ENCODE measurements around the gene SLAMF6.
A peak's percentile ranks its signal among the peaks of the same experiment; 100 is the strongest.
"Not testable (repeated sequence)": the region's sequence is repeated elsewhere in the genome, so short reads cannot be mapped to it uniquely, and the experiment has no call there.

SLAMF6 gene

DNA sequence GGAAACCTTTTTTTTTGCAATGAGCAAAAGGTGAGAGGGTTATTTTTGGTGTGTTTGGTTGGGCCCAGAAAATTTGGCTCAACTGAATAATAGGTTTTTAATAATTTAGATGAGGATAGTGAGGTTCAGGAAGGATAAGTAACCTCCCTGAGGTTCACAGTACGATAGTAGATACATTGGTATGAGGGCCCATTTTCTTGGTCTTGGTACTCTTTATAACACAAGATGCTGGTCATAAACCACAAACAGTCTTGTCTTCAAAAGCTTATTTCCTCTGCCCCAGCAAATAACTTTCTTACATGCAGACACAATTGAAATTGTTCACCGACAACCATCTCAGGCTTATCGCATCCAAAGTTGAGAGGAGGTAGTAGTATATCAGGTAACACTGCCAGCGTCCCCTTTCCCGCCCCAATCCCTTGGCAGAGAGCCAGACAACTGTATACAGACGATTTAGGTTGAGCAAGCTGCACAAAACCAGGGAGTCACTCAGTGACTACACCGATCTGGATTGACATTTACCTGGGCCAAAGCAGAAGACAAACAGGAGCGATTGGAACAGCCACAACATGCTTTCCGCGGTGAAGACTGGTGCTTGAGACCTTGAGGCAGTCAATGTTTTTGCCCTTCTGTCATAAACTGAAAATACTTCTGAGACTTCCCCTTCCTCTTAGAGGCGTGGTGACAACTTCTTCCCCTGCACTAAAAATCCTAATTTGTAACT is at the start of gene SLAMF6:
Gene SLAMF6, minus strand, starts transcription at position 634 of the 724 bp plus-strand sequence. Its CDS starts 63 bp downstream, at position 571.
- no peak for DNase-seq (ENCODE audit: low spot score)
- peak within 1 kb of the TSS; percentile 39 for H3K4me3 ChIP-seq
- H3K27ac ChIP-seq = peak within 1 kb of the TSS in 1 of 2 donors; percentile 21
- TF ChIP-seq, protein P1, sequence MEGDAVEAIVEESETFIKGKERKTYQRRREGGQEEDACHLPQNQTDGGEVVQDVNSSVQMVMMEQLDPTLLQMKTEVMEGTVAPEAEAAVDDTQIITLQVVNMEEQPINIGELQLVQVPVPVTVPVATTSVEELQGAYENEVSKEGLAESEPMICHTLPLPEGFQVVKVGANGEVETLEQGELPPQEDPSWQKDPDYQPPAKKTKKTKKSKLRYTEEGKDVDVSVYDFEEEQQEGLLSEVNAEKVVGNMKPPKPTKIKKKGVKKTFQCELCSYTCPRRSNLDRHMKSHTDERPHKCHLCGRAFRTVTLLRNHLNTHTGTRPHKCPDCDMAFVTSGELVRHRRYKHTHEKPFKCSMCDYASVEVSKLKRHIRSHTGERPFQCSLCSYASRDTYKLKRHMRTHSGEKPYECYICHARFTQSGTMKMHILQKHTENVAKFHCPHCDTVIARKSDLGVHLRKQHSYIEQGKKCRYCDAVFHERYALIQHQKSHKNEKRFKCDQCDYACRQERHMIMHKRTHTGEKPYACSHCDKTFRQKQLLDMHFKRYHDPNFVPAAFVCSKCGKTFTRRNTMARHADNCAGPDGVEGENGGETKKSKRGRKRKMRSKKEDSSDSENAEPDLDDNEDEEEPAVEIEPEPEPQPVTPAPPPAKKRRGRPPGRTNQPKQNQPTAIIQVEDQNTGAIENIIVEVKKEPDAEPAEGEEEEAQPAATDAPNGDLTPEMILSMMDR (IDR thresholded peaks at IDR 0.05) = no peak

DNA sequence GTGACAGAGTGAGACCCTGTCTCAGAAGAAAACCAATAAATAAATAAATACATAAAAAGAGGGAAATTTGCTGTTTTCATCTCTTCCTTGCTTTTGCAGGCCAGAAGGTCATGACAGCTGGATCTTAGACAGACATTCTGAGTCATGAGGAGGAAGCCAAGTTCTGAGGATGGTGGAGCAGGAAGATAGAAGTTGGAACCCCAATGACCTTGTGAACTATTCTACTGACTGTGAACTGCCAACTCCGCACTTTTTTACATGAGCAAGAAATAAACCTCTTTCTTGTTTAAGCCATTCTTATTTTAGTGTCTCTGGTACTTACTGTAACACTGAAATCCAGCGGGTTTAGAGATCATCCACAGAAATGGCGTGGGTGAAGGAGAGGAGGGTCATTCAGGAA is 47.8 kb upstream of the SLAMF6 start:
- Histone ChIP-seq H3K27ac (no peak overlapping the region), H3K4me3 (no peak overlapping the region)
- no peak for DNase-seq (ENCODE audit: low spot score)
- TF ChIP-seq, protein P1 (IDR thresholded peaks at IDR 0.05) = no peak

DNA sequence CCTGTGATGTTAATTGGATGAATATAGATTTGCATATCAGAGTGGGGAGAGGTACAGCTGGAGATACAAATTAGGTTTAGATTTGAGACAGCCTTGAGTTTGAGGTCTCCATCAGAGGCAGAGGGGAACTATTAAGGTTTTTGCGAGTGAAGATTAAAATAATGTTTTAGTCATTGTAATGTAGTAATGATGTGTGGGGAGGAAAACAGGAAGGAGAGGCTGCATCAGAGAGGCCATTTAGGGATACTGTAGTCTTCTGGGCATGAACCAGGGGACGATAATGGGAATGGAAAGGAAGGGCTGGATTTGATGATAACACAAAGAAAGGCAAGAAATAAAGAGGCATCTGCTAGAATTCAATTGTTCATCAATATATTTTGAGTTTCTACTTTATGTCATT is 46.8 kb upstream of the SLAMF6 start:
- Histone ChIP-seq H3K27ac (no peak overlapping the region), H3K4me3 (no peak overlapping the region)
- TF ChIP-seq, protein P1 (IDR thresholded peaks at IDR 0.05) = no peak
- DNase-seq (ENCODE audit: low spot score) = no peak

DNA sequence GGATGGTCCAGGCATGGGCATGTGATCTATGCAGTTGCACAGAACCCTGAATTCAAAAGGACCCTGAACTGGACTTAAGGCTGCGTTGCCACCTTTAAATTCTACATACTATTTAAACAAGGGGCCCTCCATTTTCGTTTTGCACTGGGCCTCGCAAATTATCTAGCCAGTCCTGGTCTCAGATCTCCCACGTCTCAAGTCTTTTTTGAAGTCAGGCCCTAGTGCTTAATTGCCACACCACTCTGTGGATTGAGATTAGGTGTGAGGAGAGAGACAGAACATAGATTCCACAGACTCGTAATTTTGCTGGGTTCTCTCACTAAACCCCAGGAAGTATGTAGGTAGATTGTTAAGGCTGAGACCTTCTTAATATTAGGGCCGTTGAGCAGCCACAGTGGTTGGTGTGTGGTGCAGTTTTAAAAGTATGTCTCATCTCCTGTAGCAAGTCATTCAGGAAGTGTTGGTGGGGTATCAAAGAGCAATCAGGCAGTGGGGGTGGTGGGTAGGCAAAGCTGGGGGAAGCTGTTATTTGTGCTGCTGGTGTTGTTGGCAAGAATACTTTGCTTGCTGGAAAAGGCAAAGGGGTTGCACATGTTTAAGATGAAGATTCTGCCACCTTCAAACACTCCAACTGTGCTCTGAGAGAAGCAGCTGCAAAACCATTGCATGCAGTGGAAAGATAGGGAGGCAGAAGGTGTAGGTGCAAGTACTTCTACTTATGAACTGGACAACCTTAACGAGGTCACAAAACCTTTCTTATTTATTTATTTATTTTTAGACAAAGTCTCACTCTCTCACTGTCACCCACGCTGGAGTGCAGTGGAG is 45.0 kb upstream of the SLAMF6 start:
- Histone ChIP-seq H3K27ac (peak overlapping the region in 1 of 2 donors; percentile 11), H3K4me3 (no peak overlapping the region)
- TF ChIP-seq, protein P1 (IDR thresholded peaks at IDR 0.05) = no peak
- DNase-seq (ENCODE audit: low spot score) = no peak

DNA sequence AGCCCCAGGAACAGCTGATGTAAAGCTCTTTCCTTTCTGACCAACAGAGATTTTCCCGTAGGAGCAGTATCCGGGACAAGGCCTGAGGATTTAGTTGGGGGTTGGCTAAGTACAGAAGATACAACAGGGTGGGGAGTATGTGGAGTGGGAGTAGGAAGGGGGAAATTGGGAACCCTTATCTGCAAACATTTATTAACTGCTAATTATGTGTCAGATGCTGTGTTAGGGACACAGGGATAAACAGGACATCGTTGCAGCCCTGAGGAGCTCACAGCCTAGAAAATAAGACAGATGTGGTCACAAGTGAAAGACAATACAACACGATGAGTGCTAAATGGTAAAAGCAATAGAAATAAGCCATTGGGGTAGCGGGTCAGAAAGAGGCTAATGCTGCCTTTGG is 44.3 kb upstream of the SLAMF6 start:
- TF ChIP-seq, protein P1 (IDR thresholded peaks at IDR 0.05) = no peak
- peak overlapping the region in 1 of 2 donors; percentile 11 for H3K27ac ChIP-seq
- no peak for DNase-seq (ENCODE audit: low spot score)
- no peak overlapping the region for H3K4me3 ChIP-seq

DNA sequence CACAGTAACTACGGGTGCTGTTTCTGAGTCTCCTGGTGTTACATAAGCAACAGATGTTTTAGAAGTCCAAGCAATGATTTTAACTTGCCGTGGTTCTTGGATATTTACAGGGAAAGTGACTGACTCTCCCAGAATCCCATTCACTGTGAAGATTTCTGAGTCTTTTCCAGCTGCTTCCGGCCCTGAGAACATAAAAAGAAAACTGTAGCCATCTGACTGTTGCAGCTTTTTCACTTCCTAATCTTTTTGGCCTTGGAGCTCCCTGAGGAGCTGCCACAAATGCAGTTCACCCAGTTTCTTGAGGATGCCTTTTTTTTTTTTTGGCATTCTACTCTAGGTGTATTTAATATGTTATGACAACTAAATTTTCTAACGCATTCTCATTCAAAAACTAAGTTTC is 42.5 kb upstream of the SLAMF6 start:
- no peak for DNase-seq (ENCODE audit: low spot score)
- Histone ChIP-seq H3K4me3 (no peak overlapping the region), H3K27ac (no peak overlapping the region)
- TF ChIP-seq, protein P1 (IDR thresholded peaks at IDR 0.05) = no peak

DNA sequence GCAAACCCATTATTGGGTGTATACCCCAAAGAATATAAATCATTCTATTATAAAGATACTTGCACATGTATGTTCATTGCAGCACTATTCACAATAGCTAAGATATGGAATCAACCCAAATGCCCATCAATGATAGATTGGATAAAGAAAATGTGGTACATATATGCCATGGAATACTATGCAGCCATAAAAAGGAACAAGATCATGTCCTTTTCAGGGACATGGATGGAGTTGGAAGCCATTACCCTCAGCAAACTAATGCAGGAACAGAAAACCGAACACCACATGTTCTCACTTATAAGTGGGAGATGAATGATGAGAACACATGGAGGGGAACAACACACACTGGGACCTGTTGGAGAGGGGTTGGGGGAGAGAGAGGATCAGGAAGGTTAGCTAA is 40.2 kb upstream of the SLAMF6 start:
- not testable (repeated sequence) for H3K27ac ChIP-seq; H3K4me3 ChIP-seq; DNase-seq (ENCODE audit: low spot score)

DNA sequence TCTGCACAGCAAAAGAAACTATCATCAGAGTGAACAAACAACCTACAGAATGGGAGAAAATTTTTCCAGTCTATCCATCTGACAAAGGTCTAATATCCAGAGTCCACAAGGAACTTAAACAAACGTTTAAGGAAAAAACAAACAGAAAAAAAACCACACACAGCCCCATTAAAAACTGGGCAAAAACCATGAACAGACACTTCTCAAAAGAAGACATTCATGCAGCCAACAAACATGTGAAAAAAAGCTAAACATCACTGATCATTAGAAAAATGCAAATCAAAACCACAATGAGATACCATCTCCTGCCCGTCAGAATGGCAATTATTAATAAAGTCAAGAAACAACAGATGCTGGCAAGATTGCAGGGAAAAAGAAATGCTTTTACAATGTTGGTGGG is 39.7 kb upstream of the SLAMF6 start:
- not testable (repeated sequence) for DNase-seq (ENCODE audit: low spot score); H3K4me3 ChIP-seq; H3K27ac ChIP-seq
